PC-9 (cell line): ENCODE data around the gene EGLN2. TPM values are rescaled to one million over a fixed set of nuclear protein-coding genes. Genes with fewer than 3 reads are reported as not detected.

Source experiments
- total RNA-seq: library from RNA; stranded (reverse); gene quantifications from 2 replicates; pipeline ENCODE4 v1.2.3, GENCODE V29; 2021

Gene EGLN2
- total RNA-seq, 1 experiment from 2014 or later: 78.4 TPM

Other genes with a start within 250 kb of the EGLN2 start
- 90.1 and 93.7 TPM in 2 replicates for gene SHKBP1, start 222.3 kb upstream of the EGLN2 start, total RNA-seq
- 163 and 203 TPM in 2 replicates for gene LTBP4, start 197.8 kb upstream of the EGLN2 start, total RNA-seq
- gene NUMBL, start 108.5 kb upstream of the EGLN2 start, total RNA-seq: 57.7 and 86.6 TPM in 2 replicates
- gene COQ8B, start 82.3 kb upstream of the EGLN2 start, total RNA-seq: 57.7 and 66.6 TPM in 2 replicates
- 17.6 and 22.1 TPM in 2 replicates for gene ITPKC, start 82.1 kb upstream of the EGLN2 start, total RNA-seq
- 35.9 and 39.3 TPM in 2 replicates for gene ACTMAP, start 48.7 kb upstream of the EGLN2 start, total RNA-seq
- 119 and 147 TPM in 2 replicates for gene SNRPA, start 48.0 kb upstream of the EGLN2 start, total RNA-seq
- gene MIA, start 23.7 kb upstream of the EGLN2 start, total RNA-seq: 2.5 and 2.7 TPM in 2 replicates
- 22.2 and 24.8 TPM in 2 replicates for gene RAB4B, start 20.9 kb upstream of the EGLN2 start, total RNA-seq
- not detected in 2 replicates for gene CYP2A6, start 51.3 kb downstream of the EGLN2 start, total RNA-seq
- gene CYP2A7, start 83.0 kb downstream of the EGLN2 start, total RNA-seq: not detected in 2 replicates
- not detected in 2 replicates for gene CYP2B6, start 192.1 kb downstream of the EGLN2 start, total RNA-seq